ENCODE data around the gene TAF11L11.
"Not testable (repeated sequence)": the region's sequence is repeated elsewhere in the genome, so short reads cannot be mapped to it uniquely, and the experiment has no call there.

- TF ChIP-seq ZNF274 (IDR thresholded peaks at IDR 0.05; ENCODE audit: low read depth, low read length); YY1 (IDR thresholded peaks at IDR 0.05; ENCODE audit: insufficient read depth, insufficient read length): not testable (repeated sequence)
Measured at GRCh38 chr5:17590860-17591259, 13.1 kb upstream of the TAF11L11 start, which contains the start of gene TAF11L8.

Data from NT2/D1 (cell line).